HG02885 (cell line): ENCODE results near the gene SLC66A3.
A peak's percentile ranks its signal among the peaks of the same experiment; 100 is the strongest.

Experiments used
- ATAC-seq: cut with Tn5 transposase; IDR thresholded peaks from one replicate; pipeline ENCODE4 v1.9.1; 2021; ENCODE audit warnings: mild to moderate bottlenecking; ENCODE audit not compliant: unreplicated experiment, poor library complexity

The SLC66A3 gene

DNA sequence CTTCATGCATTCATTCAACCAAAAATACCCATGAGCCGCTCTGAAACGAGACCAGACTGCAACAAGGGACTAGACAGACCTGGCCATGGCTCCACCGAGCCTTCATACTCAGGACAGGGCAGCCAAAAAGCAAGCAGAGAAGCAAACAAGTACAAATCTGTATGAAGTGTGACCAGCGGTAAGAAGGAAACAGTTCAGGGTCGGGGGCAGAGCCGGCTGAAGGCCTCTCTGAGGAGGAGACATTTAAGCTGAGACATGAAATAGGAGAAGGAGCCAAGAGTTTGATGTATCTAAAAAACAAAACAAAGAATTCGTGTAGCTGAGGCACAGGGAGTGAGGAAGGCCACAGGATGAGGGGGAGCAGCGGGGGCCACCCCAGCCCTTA is 21.3 kb upstream of the SLC66A3 start:
- no peak for ATAC-seq

DNA sequence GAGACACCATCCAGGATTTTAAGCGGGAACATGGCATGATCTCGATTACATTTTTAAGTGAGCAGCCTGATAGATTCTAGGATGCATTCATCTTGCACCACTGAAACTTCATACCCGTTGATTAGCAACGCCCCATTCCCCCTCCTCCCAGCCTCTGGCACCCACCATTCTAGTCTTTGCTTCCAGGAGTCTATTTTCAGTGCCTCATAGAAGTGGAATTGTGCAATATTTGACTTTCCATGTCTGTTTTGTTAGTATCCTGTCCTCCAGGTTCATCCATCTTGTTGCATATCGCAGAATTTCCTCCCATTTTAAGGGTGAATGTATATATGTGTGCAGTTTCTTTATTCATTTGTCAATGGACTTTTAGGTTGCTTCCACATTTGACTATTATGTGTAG is 20.9 kb upstream of the SLC66A3 start:
- ATAC-seq: no peak

DNA sequence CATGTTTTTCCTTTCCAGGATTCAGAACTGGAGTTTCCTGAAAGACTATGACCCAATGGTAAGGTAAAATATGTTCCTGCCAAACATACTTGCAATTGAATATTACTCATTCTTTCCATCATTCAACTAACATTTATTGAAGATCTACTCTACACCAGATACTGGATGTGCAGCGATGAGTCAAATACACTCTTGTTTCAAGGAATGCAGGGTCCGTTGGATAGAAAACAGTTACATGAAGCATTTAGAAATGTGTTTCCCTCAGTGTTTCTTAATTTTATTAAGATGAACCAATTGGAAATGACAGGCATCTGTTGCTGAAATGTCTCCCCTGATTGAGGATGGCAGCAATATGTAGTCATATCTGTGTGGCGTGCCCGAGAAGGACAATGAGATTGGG is 14.8 kb upstream of the SLC66A3 start:
- ATAC-seq: no peak

DNA sequence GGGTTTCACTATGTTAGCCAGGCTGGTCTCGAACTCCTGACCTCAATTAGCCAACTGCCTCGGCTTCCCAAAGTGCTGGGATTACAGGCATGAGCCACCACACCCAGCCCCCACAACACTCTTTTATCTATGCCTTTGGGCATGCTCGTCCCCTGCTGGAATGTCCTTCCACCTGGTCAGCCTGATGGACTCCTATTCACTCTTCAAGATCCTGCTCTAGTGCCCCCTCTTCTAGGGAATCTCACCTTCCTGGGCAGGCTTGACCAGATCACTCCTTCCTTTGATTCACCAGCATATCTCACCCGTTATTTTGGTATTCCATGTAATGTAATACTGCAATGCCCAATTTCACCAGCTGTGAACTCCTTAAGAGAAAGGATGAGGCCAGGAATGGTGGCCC is 13.9 kb upstream of the SLC66A3 start:
- no peak for ATAC-seq

DNA sequence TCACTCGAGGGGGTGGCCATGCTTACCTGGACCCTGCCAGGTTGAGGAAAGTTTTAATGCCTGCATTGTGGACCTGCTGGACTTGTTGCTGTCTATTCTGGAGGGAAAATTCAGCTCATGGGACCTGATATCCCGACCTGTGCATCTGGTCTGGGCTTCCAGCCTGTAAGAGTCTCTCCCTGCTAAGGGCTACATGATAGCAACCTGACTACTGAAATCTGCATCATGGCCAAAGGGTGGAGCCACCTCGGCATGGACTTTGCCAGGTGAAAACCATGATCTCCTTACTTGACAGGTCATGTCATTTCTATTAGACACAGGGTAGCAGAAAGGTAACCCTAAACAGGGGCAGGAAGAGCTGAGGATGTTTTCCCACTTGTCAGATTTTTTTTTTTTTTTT is 12.9 kb upstream of the SLC66A3 start:
- ATAC-seq: no peak

DNA sequence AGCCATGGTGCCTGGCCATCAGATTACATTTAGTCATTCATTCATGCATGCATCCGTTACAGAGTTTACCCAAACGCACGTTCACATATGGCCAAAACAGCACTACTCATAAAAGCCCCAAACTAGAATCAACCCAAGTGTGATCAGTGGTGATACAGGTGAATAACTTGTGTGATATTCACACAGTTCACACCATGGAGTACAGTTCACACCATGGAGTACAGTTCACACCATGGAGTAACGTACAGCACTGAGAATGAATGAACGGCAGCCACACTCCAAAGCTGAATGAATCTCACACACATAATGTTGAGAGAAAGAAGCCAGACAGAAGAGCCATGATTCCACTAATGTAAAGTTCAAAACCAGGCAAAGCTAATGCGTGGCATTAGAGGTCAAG is 12.3 kb upstream of the SLC66A3 start:
- ATAC-seq: no peak

DNA sequence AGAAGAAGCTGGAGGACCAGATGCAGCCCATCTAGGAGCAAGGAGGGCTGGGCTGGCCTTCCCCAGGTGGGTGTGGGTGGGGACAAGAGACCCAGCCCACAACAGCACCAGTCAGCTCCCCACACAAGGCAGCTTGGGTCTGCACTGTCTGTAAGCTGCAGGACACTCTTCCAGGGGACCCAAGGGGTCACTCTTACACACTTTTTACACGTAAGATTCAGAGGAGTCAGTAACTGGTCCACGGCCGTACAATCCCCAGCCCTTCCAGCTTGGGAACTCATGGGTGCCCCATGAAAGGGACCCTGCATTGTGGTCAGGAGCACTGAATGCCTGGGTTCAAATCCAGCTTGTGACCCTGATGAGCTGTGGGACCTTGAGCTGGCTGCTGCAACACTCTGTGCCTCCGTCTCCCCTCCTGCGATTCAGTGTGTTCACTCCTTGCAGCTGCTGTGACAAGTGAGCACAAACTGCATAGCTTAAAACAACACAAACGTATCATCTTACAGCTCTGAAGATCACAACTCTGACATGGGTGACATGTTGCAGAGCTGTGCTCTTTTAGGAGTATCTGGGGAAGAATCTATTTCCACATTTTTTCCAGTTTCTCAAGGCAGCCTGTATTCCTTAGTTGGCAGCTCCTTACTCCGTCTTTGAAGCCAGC is 11.1 kb upstream of the SLC66A3 start:
- no peak for ATAC-seq

DNA sequence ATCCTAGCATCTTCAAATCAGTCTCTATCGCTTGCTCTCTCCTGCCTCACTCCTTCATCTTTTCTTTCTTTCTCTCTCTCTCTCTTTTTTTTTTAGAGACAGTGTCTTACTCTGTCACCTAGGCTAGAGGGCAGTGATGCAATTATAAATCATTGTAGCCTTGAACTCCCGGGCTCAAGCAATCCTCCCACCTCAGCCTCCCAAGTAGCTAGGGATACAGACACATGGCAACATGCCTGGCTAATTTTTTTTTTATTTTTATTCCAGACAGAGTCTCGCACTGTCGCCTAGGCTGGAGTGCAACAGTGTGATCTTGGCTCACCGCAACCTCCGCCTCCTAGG is 10.6 kb upstream of the SLC66A3 start:
- no peak for ATAC-seq

DNA sequence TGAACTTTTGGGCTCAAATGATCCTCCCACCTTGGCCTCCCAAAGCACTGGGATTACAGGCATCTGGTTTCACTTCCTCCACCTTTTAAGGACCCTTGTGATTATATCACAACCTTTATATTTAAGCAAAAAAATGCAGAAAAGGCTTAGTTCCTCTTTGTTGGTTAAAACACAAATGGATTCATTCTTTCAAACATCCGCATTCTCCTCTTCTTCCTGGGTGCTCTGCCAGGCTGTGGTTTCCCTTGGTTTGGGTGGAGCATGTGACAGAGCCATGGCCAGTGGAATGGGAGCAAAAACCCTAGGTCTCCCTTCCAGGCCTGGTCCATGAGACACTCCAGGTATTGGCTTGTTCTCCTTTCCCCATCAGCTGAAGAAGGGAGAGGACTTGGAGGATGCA is 9.9 kb upstream of the SLC66A3 start:
- no peak for ATAC-seq

DNA sequence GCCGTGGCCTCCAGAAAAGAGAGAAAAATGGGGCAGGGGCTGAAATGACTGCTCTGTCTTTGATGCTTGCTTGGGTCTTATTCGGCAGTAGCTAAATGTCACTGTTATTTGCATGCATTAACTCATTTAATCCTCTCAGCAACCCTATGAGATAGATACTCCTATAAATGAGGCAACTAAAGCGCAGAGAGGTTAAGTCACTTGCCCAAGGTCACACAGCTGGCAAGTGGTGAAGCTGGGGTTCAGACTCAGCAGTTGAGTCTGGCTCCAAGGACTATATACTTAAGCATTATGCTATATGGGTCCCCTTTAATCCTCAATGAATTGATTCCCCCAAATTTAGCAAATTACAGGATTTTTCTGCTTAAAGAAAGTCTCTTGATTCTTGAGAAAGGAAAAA is 9.2 kb upstream of the SLC66A3 start:
- ATAC-seq: no peak

DNA sequence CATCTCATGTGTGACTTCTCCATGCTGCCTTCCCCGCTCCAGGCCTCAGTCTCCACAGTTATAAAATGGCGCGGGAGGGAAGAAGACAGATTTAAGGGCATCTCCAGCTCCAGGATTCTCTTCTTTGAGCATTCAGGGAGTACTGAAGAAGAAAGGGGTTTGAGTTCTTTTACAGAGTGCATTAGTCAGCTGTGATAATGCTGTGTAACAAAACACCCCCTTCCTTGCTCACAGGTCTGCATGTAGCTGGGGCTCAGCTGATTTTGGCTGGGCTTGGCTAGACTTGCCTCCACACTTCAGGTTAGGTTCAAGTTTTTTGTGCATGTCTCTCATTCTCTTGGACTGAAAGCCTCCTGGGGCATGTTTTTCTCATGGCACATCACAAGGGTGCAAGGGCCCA is 8.0 kb upstream of the SLC66A3 start:
- no peak for ATAC-seq

DNA sequence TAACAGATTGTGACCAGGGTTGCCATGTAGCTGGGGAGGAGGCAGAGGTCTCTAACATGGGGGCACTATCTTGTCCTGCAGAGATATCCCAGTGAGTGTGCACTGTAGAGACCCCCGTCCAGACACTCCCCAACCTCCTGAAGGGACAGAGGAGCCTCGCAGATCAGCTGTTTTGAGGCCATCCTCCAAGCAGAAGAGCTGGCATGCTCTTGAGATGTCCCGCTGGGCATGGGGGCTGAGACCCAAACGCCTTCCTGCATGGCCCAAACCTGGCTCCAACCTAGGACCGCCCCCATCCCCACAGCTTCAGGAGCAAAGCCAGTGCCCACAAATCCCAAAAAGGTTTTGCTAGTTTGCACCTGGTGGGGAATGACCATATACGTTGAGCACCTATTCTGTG is 2.7 kb upstream of the SLC66A3 start:
- ATAC-seq: no peak

DNA sequence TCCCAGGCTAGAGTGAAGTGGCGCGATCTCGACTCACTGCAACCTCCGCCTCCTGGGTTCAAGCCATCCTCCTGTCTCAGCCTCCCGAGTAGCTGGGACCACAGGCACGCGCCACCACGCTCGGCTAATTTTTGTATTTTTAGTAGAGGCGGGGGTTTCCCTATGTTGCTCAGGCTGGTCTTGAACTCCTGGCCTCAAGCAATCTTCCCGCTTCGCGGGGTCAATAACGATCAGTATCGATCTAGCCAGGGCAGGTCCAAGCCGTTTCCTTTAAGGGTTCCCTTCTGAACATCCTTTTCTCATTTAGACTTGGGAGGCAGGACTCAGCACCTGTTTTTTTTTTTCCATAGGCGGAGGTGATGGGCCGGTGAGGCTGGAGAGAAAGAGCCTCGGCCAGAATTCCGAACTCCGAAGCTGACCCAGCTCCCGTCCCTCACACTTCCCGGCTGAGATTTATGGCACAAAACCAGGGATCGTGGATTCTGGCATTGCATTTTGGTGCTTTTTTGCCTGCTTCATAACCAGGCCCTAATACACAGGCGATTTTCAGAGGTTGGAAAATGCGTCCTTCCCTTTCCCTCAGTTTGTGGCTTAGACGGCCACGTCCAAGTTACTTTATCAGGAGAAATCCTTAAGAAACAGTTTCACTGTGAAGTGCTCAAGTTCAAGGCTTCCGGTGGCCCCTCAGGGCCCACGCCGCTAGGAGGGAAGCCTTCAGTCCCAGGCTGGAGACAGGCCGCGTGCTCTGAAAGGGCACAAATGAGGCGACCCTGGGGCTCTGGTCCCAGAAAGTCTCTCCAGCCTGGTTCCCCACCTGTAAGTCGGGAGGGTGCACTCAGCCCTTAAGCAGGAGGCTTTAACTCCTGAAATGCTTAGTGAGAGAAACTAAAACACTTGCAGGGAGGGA is 998 bp upstream of the SLC66A3 start:
- peak; percentile 19 for ATAC-seq

DNA sequence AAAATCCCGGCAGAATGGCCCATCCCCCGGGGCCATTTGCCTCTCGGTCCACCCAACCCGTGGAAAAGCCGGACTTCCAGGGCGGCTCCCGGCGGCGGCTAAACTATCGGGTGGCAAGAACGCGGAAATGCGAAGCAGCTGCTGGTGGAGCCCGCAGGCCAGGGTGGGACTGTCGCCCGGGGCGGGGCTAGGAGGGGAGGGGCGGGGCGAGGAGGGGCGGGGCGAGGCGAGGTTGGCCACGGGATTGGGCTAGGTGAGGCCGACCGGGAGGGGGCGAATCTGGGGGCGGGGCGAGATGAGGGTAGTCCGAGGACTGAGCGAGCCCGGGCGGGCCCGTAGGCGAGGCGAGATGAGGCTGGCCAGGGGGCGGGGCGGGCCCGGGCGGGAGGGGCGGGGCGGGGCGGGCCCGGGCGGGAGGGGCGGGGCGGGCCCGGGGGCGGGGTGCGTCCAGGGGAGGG is 315 bp upstream of the SLC66A3 start:
- ATAC-seq: peak; percentile 68

DNA sequence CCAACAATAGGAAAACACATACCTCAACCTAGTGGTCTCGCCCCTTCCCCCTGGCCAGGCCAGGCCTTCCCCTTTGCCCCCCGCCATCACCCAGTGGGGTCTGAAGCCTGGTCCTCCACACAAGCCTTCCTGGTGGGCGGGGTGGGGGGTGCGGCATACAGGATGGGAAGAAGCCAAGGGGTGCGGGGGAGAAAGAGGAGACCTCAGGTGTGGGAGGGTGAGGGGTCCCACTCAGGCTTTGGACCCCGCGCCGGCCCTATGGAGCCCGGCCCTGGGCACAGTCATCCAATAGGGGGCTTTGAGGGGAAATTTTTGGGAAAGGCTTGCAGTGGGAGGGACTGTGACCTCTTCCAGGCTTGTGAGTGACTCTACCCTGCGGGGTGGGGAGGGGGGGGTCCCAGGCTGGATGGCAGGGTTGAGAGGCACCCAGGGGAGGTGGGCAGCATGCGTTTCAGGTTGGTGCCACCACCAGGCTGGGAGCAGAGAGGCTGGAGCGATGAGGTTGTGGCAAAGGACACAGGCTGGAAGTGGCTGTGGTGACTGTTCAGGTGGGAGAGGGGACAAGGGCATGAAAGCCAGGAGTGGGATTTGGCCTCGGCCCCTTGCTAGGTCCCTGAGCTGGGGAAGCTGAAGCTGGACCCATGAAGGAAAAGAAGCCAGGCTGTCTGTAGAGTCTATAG is 1.3 kb downstream of the SLC66A3 start:
- ATAC-seq: no peak

DNA sequence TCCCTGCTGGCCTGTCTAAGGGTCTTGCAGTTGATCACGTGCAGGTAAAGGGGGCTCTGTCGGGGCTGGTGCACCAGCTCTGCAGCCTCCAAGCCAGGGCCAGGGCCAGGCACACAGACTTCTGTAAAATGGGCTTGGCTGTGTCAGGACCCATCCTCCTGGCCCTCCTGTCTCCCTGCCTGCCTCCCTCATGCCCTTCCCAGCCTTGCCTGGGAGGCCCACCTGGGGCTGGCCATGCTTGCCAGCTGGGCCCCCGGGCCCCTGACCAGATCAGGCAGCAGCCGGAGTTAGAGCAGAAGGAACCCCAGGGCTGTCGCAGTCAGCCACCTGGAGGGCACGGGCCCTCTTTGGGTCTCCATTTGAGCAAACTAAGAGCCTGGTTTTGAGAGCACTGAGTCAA is 2.0 kb downstream of the SLC66A3 start:
- no peak for ATAC-seq

DNA sequence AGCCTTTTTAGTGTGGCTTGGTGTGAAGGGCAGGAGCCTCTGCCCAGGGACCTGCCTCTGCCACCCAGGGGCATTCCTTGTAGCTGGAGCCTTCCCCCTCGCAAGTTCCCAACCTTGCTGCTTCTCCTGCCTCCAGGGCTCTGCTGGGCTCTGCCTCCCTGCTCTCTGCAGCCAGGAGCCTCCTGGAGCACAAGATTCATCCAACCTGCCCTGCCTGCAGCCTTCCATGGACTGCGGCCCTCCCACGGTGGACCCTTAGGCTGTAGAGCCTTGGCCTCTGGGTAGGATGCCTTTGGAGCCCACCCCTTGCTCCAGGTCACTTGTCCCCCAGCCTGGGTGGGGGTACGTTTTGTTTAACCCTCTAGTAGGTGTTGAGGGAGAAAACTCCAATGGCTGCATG is 2.5 kb downstream of the SLC66A3 start:
- ATAC-seq: no peak

DNA sequence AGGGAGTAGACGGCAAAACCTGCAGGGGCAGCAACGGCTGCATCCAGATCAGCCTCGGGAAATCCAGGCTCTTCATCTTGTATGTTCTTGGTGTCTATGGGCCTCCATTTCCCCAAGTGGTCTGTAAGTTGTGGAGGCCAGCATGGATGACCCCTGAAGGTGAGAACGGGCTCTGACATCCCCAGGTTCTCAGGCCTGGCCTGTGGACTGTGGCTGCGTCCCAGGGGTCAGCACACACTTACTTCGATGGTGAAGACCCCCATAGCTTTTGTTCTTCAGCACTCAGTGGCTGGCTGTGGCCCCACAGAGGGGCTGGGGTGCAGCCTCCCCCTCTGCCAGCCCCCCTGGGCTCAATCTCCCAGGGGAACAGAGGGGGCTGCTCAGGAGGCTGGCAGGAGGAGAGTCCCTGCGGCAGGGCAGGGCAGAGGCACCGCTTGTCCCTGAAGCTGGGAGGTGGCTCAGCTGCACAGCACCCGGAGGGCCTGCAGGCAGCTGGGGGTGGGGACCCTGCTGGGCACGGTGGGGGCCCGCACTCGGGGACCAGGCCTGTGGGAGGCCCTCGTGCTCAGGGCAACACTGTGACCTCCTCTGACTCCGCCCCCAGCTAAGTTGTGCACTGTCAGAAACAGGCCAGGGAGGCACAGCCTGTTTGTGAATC is 3.8 kb downstream of the SLC66A3 start:
- ATAC-seq: no peak

DNA sequence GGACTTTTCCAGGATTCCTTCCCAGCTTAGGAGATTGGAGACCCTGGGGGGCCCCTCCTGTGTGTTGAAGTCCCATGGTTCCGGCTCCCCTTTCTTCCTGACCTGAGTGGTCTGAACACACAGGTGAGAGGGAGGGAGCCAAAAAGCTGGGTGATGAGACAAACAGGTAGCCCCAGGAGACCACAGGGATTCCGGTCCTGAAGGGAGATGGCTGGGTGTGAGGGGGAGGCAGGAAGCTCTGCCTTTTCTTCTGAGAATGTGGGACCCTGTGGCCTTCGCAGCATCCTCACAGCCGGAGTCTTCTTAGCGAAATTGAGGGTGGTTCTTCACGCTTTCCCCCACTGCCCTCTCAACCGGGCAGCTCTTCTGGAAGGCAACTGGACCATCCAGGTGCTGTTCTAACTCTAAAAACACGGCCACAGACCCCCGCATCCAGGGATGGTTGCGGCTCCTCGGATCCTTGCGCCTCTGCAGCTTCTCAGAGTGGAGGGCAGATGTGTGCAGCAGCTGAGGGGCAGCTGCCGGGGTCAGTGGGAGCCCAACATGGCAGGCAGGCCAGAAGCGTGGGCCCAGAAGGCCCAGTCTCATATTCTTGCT is 4.4 kb downstream of the SLC66A3 start:
- ATAC-seq: no peak

DNA sequence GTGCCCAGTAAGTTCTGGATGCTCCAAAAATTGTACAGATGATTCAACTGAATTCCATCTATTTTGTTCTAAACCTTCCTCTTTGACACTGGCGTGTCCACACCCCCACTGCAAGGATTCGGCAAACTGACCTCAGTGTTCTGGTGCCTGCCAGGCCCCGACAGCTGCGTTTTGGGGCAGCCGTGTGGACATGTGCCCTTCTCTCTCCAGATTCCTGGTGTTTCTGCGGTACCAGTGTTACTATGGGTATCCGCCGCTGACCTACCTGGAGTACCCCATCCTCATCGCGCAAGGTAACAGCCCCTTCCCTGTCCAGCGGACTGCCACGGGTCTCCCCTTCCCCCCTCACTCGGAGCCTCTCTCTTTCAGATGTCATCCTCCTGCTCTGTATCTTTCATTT is 5.0 kb downstream of the SLC66A3 start:
- no peak for ATAC-seq
